PC-9 (cell line): ENCODE measurements around the gene SH3RF3. TPM values are rescaled to one million over a fixed set of nuclear protein-coding genes. Genes with fewer than 3 reads are reported as not detected.

Experiments used
- BruUV-seq: library from RNA; stranded (reverse); fragments of 400-500 nt; replicated peaks from 2 replicates; lab custom pipeline; 2021; lab: Mats Ljungman, UMichigan
- CTCF ChIA-PET: fragments of 300-600 bp; sonication (Branson Sonifier 250); formaldehyde crosslinking; loops from one replicate; lab custom pipeline; 2022; ENCODE audit warnings: antibody characterized with exemption; lab: Charles Lee
- POLR2A ChIA-PET: fragments of 300-600 bp; sonication (Branson Sonifier 250); formaldehyde crosslinking; loops from one replicate; lab custom pipeline; 2022; ENCODE audit warnings: antibody characterized with exemption; ENCODE audit not compliant: unreplicated experiment; lab: Charles Lee
- DNase-seq, 2 experiments: peaks; one replicate each; pipeline versions ENCODE4 v3.0.0 to v3.0.0-alpha.2; 2015 to 2022; ENCODE audit warnings: mixed read lengths in 1 of 2
- H2AFZ ChIP-seq: fragments of 200-600 bp; sonication (generic); 2 replicates; pipeline ENCODE4 v1.8.1; 2017; ENCODE audit warnings: antibody characterized with exemption
- H3F3A ChIP-seq: fragments of 200-600 bp; sonication (generic); 2 replicates; pipeline ENCODE4 v1.8.1; 2017; ENCODE audit warnings: antibody characterized with exemption, mild to moderate bottlenecking, low read depth; ENCODE audit not compliant: insufficient read depth
- H3K27ac ChIP-seq: fragments of 200-600 bp; sonication (generic); 2 replicates; pipeline ENCODE4 v1.6.1; 2016; ENCODE audit warnings: mixed run types
- H3K27me3 ChIP-seq: fragments of 200-600 bp; sonication (generic); 2 replicates; pipeline ENCODE4 v1.6.1; 2016; ENCODE audit warnings: low read depth, mixed run types; ENCODE audit not compliant: insufficient read depth
- H3K36me3 ChIP-seq: fragments of 200-600 bp; sonication (generic); 2 replicates; pipeline ENCODE4 v1.6.1; 2016; ENCODE audit warnings: low read depth, mixed run types
- H3K4me1 ChIP-seq: fragments of 200-600 bp; sonication (generic); replicated peaks from 2 replicates; pipeline ENCODE4 v1.6.1; 2016; ENCODE audit warnings: mixed run types; ENCODE audit not compliant: insufficient read depth
- H3K4me2 ChIP-seq: fragments of 200-600 bp; sonication (generic); 2 replicates; pipeline ENCODE4 v1.6.1; 2017; ENCODE audit warnings: mixed run types
- H3K4me3 ChIP-seq: fragments of 200-600 bp; sonication (generic); 2 replicates; pipeline ENCODE4 v1.6.1; 2016; ENCODE audit warnings: mixed run types
- H3K79me2 ChIP-seq: fragments of 200-600 bp; sonication (generic); 2 replicates; pipeline ENCODE4 v1.6.1; 2017; ENCODE audit warnings: low read depth, mixed run types
- H3K9me2 ChIP-seq: fragments of 200-600 bp; sonication (generic); 2 replicates; pipeline ENCODE4 v1.8.1; 2017; ENCODE audit warnings: mild to moderate bottlenecking; ENCODE audit not compliant: insufficient read depth
- H3K9me3 ChIP-seq: fragments of 200-600 bp; sonication (generic); 2 replicates; pipeline ENCODE4 v1.8.1; 2016; ENCODE audit warnings: low read depth; ENCODE audit not compliant: insufficient read depth
- H4K20me1 ChIP-seq: fragments of 200-600 bp; sonication (generic); 2 replicates; pipeline ENCODE4 v1.8.1; 2017; ENCODE audit not compliant: insufficient read depth
- EZH2 ChIP-seq: fragments of 200-600 bp; sonication (generic); IDR thresholded peaks from 2 replicates; pipeline ENCODE4 v1.8.0; 2017; ENCODE audit warnings: antibody characterized with exemption, low read depth
- intact Hi-C: fragments of 100-400 bp; cut with micrococcal nuclease; formaldehyde crosslinking; loops from one replicate; pipeline ENCODE4 v1.10.0; 2022; ENCODE audit not compliant: unreplicated experiment
- total RNA-seq: library from RNA; stranded (reverse); gene quantifications from 2 replicates; pipeline ENCODE4 v1.2.3, GENCODE V29; 2021
- TF ChIP-seq, protein P1 (sequence below): fragments of 200-600 bp; sonication (generic); conservative IDR thresholded peaks from 2 replicates; pipeline ENCODE4 v1.6.1; 2017; ENCODE audit warnings: mixed run types, antibody characterized with exemption, mild to moderate bottlenecking, moderate library complexity

Gene SH3RF3
- total RNA-seq, 1 experiment from 2014 or later, result 6.1 TPM

DNA sequence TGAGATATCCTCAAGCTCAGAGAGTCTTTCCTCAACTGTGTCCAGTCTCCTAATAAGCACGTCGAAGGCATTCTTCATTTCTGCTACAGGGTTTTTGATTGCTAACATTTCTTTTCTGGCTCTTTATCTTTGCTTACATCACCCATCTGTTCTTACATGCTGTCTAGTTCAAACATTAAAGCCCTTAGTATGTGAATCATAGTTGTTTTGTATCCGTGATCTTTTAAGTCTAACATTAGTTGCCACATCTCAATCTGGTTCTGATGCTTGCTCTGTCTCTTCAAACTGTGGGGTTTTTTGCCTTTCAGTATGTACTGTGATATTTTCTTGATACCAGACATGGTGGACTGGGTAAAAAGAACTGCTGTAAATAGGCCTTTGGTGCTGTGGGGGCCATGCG, 235.2 kb downstream of the SH3RF3 start:
- no TSS peak for BruUV-seq
- H3K36me3 ChIP-seq, result no peaks in the 10 kb centered on the region
- H2AFZ ChIP-seq, result no peak overlapping the region
- H3F3A ChIP-seq, result peaks cover 10% of the 10 kb centered on the region; the same call in 1 of the 2 replicates
- intact Hi-C loops, result no loop called here
- H3K27ac ChIP-seq, result no peak overlapping the region
- TF ChIP-seq EZH2, result no peak
- TF ChIP-seq, protein P1, sequence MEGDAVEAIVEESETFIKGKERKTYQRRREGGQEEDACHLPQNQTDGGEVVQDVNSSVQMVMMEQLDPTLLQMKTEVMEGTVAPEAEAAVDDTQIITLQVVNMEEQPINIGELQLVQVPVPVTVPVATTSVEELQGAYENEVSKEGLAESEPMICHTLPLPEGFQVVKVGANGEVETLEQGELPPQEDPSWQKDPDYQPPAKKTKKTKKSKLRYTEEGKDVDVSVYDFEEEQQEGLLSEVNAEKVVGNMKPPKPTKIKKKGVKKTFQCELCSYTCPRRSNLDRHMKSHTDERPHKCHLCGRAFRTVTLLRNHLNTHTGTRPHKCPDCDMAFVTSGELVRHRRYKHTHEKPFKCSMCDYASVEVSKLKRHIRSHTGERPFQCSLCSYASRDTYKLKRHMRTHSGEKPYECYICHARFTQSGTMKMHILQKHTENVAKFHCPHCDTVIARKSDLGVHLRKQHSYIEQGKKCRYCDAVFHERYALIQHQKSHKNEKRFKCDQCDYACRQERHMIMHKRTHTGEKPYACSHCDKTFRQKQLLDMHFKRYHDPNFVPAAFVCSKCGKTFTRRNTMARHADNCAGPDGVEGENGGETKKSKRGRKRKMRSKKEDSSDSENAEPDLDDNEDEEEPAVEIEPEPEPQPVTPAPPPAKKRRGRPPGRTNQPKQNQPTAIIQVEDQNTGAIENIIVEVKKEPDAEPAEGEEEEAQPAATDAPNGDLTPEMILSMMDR, result no peak
- no peaks in the 10 kb centered on the region for H3K9me3 ChIP-seq
- no peaks in the 10 kb centered on the region for H3K27me3 ChIP-seq
- POLR2A ChIA-PET, result no interaction called here
- no peak for DNase-seq
- no peak overlapping the region for H3K4me2 ChIP-seq
- peaks cover 6% of the 10 kb centered on the region; the same call in 1 of the 2 replicates for H3K4me1 ChIP-seq
- no peaks in the 10 kb centered on the region for H3K79me2 ChIP-seq
- no peak overlapping the region for H3K4me3 ChIP-seq
- CTCF ChIA-PET, result interaction anchor here (0.6 kb wide), 1 partner anchor 103 kb away, joined by 3 read pairs; no protein-coding TSS in a partner anchor
- 0 out of 2 replicates have a peak, but pooled peaks cover 8% of the 10 kb centered on the region for H4K20me1 ChIP-seq
- H3K9me2 ChIP-seq, result no peaks in the 10 kb centered on the region

DNA sequence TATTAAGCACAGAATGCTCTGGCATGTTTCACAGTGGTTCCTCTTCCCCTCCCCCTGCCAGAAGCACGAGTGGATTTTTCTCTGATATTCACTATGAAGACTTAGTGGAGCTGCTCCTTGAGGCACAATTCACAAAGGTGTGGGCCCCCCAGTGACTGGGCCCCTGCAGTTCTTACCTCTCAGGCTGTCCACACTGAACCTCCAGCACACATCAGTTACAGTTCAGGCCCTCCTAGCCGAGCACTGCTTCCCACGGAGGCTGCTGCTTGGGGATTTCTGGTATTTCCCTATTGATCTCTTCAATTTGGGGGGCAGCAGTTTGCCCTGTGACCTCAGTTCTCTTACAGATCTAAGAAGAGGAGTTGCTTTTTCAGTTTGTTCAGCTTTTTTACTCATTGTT, 236.1 kb downstream of the SH3RF3 start:
- Histone ChIP-seq H3K4me2 (no peak overlapping the region), H3K79me2 (no peaks in the 10 kb centered on the region), H3K27me3 (no peaks in the 10 kb centered on the region), H3K4me3 (no peak overlapping the region), H3K4me1 (peaks cover 6% of the 10 kb centered on the region; the same call in 1 of the 2 replicates), H3K36me3 (no peaks in the 10 kb centered on the region), H3K9me3 (no peaks in the 10 kb centered on the region), H3F3A (peaks cover 10% of the 10 kb centered on the region; the same call in 1 of the 2 replicates), H3K9me2 (no peaks in the 10 kb centered on the region), H4K20me1 (0 out of 2 replicates have a peak, but pooled peaks cover 8% of the 10 kb centered on the region), H2AFZ (no peak overlapping the region), H3K27ac (no peak overlapping the region)
- ChIA-PET CTCF (no interaction called here), POLR2A (no interaction called here)
- intact Hi-C loops, result no loop called here
- no TSS peak for BruUV-seq
- TF ChIP-seq EZH2, result no peak
- TF ChIP-seq, protein P1, result no peak
- no peak for DNase-seq

DNA sequence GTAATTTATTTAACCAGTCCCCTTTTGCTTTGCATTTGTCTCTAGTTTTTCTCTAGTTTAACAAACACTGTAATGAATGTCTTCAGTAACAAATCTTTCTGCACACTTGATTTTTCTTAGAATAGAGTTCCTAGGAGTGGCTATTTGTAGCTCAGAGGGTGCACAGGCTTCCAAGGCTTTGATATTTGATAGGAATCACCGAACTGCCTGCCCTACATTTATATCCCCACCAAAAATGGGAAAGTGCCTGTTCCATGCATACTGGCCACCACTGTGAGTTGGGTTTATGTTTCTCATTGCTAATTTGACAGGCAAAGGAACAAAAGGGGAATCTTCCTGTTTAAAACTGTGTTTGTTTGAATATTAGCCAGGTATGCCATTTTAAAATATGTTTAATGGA, 238.7 kb downstream of the SH3RF3 start:
- Histone ChIP-seq H3K4me1 (peaks cover 6% of the 10 kb centered on the region; the same call in 1 of the 2 replicates), H3K4me3 (no peak overlapping the region), H3K9me3 (no peaks in the 10 kb centered on the region), H3K9me2 (no peaks in the 10 kb centered on the region), H3K4me2 (no peak overlapping the region), H3K36me3 (no peaks in the 10 kb centered on the region), H3K27me3 (no peaks in the 10 kb centered on the region), H3K79me2 (no peaks in the 10 kb centered on the region), H3K27ac (no peak overlapping the region), H4K20me1 (0 out of 2 replicates have a peak, but pooled peaks cover 8% of the 10 kb centered on the region), H3F3A (peaks cover 10% of the 10 kb centered on the region; the same call in 1 of the 2 replicates), H2AFZ (no peak overlapping the region)
- ChIA-PET CTCF (no interaction called here), POLR2A (no interaction called here)
- TF ChIP-seq EZH2, result no peak
- TF ChIP-seq, protein P1, result no peak
- intact Hi-C loops, result no loop called here
- BruUV-seq, result no TSS peak
- no peak for DNase-seq
